ENCODE measurements around the gene VWC2L.

GRCh38 chr2:214592011-214592410, 181.2 kb downstream of the VWC2L start:
- TF ChIP-seq CTCF (IDR thresholded peaks at IDR 0.05) (no peak), POLR2A (IDR thresholded peaks at IDR 0.05) (no peak)

Measured in esophagus squamous epithelium (tissue), 4 donors.